ENCODE measurements around the gene RDX. TPM values are rescaled to one million over a fixed set of nuclear protein-coding genes. Genes with fewer than 3 reads are reported as not detected.
A peak's percentile ranks its signal among the peaks of the same experiment; 100 is the strongest.

Gene RDX
- total and polyA plus RNA-seq, 2 of the 13 experiments (the other 11 are each of a cell fraction or from before 2014, with no cell fraction given), result 20.7 to 63.1 TPM

DNA sequence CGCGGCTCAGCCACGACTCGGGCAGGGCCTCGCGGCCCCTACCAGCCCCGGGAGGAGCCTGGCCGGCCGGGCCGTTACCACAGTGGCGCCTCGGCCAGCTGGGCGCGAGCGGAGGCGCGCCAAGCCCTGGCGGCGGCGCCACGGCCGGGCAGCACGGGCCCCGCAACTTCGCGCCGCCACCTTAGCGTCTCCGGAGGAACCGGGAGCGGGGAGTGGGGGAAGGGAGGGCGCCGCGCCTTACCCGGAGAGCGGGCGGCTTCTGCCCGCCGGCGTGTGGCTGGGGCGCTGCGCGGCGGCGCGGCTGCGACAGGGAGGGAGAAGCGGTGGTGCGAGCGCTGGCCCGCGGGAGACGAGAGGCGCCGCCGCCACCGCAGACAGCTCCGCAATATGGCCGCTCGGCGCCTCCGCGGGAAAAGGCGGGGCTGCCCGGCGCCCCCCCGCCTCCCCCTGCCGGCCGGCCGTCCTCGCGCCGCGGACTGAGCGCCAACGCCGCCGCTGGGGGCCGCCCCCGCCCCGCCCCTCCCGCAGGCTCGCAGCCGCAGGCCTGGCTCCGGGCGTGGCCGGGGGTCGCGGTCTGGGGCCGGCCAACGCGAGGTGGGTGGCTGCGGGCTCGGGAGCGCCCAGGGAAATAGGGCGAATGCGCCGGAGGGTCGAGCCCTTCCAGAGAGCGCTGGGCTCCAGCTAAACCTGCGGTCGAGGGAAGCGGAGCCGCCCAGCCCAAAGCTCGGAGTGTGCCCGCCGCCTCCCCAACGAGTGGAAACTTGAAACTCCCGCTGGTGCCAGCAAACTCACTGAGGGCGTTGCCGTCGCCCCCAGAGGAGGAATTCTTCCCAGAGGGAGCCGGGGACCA, at the start of gene RDX (continued):
- TF ChIP-seq FOSL1 (CRISPR knock-in tag; IDR thresholded peaks at IDR 0.05; ENCODE audit: borderline replicate concordance) (no peak), KMT2A (CRISPR knock-in tag; IDR thresholded peaks at IDR 0.05) (0 out of 2 replicates have a peak, but pooled peaks have one; percentile 29), PHF20 (CRISPR knock-in tag; IDR thresholded peaks at IDR 0.05) (no peak; the same call in 1 of the 2 replicates), ZNF282 (IDR thresholded peaks at IDR 0.05; ENCODE audit: partially characterized antibody) (no peak), PCBP1 (IDR thresholded peaks at IDR 0.05; ENCODE audit: borderline replicate concordance, low read depth, low read length) (no peak), SMAD9 (CRISPR knock-in tag; IDR thresholded peaks at IDR 0.05) (no peak), ZSCAN30 (CRISPR knock-in tag; IDR thresholded peaks at IDR 0.05) (no peak), CAMTA2 (CRISPR knock-in tag; IDR thresholded peaks at IDR 0.05; ENCODE audit: borderline replicate concordance) (no peak), ONECUT2 (CRISPR knock-in tag; IDR thresholded peaks at IDR 0.05) (no peak), ZNF562 (CRISPR knock-in tag; IDR thresholded peaks at IDR 0.05; ENCODE audit: borderline replicate concordance) (no peak), ZKSCAN1 (IDR thresholded peaks at IDR 0.05; ENCODE audit: low read length) (no peak), KDM5A (IDR thresholded peaks at IDR 0.05; ENCODE audit: borderline replicate concordance, low read length) (no peak), ZZZ3 (CRISPR knock-in tag; IDR thresholded peaks at IDR 0.05; ENCODE audit: borderline replicate concordance) (no peak)
- TF ChIP-seq, protein P1, sequence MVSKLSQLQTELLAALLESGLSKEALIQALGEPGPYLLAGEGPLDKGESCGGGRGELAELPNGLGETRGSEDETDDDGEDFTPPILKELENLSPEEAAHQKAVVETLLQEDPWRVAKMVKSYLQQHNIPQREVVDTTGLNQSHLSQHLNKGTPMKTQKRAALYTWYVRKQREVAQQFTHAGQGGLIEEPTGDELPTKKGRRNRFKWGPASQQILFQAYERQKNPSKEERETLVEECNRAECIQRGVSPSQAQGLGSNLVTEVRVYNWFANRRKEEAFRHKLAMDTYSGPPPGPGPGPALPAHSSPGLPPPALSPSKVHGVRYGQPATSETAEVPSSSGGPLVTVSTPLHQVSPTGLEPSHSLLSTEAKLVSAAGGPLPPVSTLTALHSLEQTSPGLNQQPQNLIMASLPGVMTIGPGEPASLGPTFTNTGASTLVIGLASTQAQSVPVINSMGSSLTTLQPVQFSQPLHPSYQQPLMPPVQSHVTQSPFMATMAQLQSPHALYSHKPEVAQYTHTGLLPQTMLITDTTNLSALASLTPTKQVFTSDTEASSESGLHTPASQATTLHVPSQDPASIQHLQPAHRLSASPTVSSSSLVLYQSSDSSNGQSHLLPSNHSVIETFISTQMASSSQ (IDR thresholded peaks at IDR 0.05; ENCODE audit: low read depth), result no peak
- TF ChIP-seq, protein P1 (CRISPR knock-in tag; IDR thresholded peaks at IDR 0.05; ENCODE audit: borderline replicate concordance), result no peak
- TF ChIP-seq, protein P2, sequence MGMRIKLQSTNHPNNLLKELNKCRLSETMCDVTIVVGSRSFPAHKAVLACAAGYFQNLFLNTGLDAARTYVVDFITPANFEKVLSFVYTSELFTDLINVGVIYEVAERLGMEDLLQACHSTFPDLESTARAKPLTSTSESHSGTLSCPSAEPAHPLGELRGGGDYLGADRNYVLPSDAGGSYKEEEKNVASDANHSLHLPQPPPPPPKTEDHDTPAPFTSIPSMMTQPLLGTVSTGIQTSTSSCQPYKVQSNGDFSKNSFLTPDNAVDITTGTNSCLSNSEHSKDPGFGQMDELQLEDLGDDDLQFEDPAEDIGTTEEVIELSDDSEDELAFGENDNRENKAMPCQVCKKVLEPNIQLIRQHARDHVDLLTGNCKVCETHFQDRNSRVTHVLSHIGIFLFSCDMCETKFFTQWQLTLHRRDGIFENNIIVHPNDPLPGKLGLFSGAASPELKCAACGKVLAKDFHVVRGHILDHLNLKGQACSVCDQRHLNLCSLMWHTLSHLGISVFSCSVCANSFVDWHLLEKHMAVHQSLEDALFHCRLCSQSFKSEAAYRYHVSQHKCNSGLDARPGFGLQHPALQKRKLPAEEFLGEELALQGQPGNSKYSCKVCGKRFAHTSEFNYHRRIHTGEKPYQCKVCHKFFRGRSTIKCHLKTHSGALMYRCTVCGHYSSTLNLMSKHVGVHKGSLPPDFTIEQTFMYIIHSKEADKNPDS (CRISPR knock-in tag; IDR thresholded peaks at IDR 0.05), result no peak
- TF ChIP-seq, protein P3, sequence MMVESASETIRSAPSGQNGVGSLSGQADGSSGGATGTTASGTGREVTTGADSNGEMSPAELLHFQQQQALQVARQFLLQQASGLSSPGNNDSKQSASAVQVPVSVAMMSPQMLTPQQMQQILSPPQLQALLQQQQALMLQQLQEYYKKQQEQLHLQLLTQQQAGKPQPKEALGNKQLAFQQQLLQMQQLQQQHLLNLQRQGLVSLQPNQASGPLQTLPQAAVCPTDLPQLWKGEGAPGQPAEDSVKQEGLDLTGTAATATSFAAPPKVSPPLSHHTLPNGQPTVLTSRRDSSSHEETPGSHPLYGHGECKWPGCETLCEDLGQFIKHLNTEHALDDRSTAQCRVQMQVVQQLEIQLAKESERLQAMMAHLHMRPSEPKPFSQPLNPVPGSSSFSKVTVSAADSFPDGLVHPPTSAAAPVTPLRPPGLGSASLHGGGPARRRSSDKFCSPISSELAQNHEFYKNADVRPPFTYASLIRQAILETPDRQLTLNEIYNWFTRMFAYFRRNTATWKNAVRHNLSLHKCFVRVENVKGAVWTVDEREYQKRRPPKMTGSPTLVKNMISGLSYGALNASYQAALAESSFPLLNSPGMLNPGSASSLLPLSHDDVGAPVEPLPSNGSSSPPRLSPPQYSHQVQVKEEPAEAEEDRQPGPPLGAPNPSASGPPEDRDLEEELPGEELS (CRISPR knock-in tag; IDR thresholded peaks at IDR 0.05), result no peak
- TF ChIP-seq, protein P4, sequence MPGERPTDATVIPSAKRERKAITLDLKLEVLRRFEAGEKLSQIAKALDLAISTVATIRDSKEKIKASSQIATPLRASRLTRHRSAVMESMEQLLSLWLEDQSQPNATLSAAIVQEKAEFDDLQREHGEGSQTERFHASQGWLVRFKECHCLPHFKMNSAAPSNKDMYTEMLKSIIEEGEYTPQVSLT (CRISPR knock-in tag; IDR thresholded peaks at IDR 0.05; ENCODE audit: borderline replicate concordance, low read depth), result no peak

Data from HepG2 (cell line).